ENCODE results near the gene EDARADD. TPM values are rescaled to one million over a fixed set of nuclear protein-coding genes. Genes with fewer than 3 reads are reported as not detected.

The EDARADD gene
- total RNA-seq, 2 experiments from 2014 or later, result 1.5 to 1.7 TPM

DNA sequence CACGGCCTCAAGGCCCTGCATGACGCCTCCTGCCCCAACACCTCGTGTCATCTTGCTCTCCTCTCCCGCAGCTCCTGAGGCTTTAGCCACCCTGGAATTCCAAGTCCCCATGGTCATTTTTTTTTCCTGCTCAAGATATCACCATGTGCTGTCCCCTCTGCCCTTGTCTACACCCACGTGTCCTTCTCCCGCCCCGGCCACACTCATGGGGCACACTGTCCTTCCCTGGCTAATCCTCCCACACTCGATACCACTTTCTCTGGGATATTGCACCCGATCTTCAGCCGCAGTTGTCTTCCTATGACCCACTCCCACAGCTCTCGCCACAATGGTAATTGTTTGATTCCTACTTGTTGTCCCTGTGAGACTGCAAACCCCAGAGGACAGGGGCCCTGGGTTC, 100.0 kb downstream of the EDARADD start:
- ATAC-seq (ENCODE audit: poor library complexity), result no peak
- DNase-seq, result no peak
- Mint-ChIP-seq H3K4me3 (no peak overlapping the region), H3K27me3 (peaks cover 6% of the 10 kb centered on the region), H3K27ac (no peak overlapping the region), H3K9me3 (no peaks in the 10 kb centered on the region), H3K36me3 (ENCODE audit: low read depth) (no peaks in the 10 kb centered on the region), H3K4me1 (ENCODE audit: low read depth) (peaks cover 9% of the 10 kb centered on the region)
- Histone ChIP-seq H3K36me3 (ENCODE audit: insufficient read depth, low read length) (no peaks in the 10 kb centered on the region), H3K27me3 (ENCODE audit: control insufficient read depth in 1 of 2, insufficient read depth in 2 of 2, low read length in 2 of 2) (no peaks in the 10 kb centered on the region), H3K4me1 (ENCODE audit: insufficient read depth, low read length) (peaks cover 6% of the 10 kb centered on the region), H3K27ac (ENCODE audit: low read depth in 1 of 2, low read length in 2 of 2) (no peak overlapping the region), H3K9me3 (ENCODE audit: control insufficient read depth in 1 of 2, insufficient read depth in 1 of 2, low read length in 2 of 2) (no peaks in the 10 kb centered on the region), H3K4me3 (ENCODE audit: low read length) (no peak overlapping the region)
- ChIA-PET POLR2A (interaction anchor here (1.1 kb wide), 1 partner anchor 30 kb away, joined by 3 read pairs; the partner anchor contains the start of gene LGALS8), CTCF (no interaction called here)
- TF ChIP-seq, protein P1, sequence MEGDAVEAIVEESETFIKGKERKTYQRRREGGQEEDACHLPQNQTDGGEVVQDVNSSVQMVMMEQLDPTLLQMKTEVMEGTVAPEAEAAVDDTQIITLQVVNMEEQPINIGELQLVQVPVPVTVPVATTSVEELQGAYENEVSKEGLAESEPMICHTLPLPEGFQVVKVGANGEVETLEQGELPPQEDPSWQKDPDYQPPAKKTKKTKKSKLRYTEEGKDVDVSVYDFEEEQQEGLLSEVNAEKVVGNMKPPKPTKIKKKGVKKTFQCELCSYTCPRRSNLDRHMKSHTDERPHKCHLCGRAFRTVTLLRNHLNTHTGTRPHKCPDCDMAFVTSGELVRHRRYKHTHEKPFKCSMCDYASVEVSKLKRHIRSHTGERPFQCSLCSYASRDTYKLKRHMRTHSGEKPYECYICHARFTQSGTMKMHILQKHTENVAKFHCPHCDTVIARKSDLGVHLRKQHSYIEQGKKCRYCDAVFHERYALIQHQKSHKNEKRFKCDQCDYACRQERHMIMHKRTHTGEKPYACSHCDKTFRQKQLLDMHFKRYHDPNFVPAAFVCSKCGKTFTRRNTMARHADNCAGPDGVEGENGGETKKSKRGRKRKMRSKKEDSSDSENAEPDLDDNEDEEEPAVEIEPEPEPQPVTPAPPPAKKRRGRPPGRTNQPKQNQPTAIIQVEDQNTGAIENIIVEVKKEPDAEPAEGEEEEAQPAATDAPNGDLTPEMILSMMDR (IDR thresholded peaks at IDR 0.05), result no peak
- intact Hi-C loops (cut with DNase I, micrococcal nuclease), result no loop called here

DNA sequence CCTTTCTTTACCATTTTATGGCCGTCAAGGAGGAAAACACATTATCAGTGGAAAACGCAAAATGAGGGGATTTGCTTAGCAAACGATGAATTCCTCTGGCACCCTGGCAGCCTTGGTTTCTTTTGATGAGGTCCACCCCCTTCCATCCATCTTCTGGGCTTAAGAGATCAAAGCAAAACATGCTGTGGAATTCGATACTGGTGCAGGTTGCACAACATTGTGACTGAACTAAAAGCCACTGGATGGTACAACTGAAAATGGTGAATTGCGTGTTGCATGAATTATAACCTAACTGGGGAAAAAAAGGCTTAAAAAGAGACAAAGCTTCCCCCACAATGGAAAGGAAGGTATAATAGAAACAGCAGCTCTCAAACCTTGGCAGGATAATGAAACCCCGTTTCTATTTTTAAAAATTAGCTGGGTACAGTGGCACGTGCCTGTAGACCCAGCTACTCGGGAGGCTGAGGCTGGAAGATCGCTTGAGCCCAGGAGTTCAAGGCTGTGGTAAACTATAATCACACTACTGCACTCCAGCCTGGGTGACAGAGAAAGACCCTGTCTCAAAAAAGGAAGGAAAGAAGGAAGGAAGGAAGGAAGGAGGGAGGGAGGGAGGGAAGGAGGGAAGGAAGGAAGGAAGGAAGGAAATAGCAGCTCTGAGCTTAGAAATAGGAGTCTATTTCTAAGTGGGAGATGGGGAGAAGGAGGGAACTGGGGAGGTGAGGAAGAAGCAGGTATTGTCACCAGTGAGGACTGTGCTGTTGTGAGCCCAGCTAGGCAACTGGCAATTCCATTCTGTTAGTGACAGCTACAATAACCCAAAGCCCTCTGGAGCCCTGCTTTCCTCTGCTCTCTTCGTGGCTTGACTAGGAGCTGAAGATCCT, 100.7 kb downstream of the EDARADD start:
- DNase-seq (no peak), ATAC-seq (ENCODE audit: poor library complexity) (no peak)
- Mint-ChIP-seq H3K27me3 (peaks cover 6% of the 10 kb centered on the region), H3K4me1 (ENCODE audit: low read depth) (peaks cover 9% of the 10 kb centered on the region), H3K4me3 (no peak overlapping the region), H3K27ac (no peak overlapping the region), H3K9me3 (no peaks in the 10 kb centered on the region), H3K36me3 (ENCODE audit: low read depth) (no peaks in the 10 kb centered on the region)
- Histone ChIP-seq H3K36me3 (ENCODE audit: insufficient read depth, low read length) (no peaks in the 10 kb centered on the region), H3K4me1 (ENCODE audit: insufficient read depth, low read length) (peaks cover 6% of the 10 kb centered on the region), H3K9me3 (ENCODE audit: control insufficient read depth in 1 of 2, insufficient read depth in 1 of 2, low read length in 2 of 2) (no peaks in the 10 kb centered on the region), H3K4me3 (ENCODE audit: low read length) (no peak overlapping the region), H3K27me3 (ENCODE audit: control insufficient read depth in 1 of 2, insufficient read depth in 2 of 2, low read length in 2 of 2) (no peaks in the 10 kb centered on the region), H3K27ac (ENCODE audit: low read depth in 1 of 2, low read length in 2 of 2) (no peak overlapping the region)
- TF ChIP-seq, protein P1 (IDR thresholded peaks at IDR 0.05), result no peak
- intact Hi-C loops (cut with DNase I, micrococcal nuclease), result no loop called here
- CTCF ChIA-PET, result no interaction called here
- POLR2A ChIA-PET, result interaction anchor here (1.1 kb wide), 1 partner anchor 29 kb away, joined by 3 read pairs; the partner anchor contains the start of gene LGALS8

DNA sequence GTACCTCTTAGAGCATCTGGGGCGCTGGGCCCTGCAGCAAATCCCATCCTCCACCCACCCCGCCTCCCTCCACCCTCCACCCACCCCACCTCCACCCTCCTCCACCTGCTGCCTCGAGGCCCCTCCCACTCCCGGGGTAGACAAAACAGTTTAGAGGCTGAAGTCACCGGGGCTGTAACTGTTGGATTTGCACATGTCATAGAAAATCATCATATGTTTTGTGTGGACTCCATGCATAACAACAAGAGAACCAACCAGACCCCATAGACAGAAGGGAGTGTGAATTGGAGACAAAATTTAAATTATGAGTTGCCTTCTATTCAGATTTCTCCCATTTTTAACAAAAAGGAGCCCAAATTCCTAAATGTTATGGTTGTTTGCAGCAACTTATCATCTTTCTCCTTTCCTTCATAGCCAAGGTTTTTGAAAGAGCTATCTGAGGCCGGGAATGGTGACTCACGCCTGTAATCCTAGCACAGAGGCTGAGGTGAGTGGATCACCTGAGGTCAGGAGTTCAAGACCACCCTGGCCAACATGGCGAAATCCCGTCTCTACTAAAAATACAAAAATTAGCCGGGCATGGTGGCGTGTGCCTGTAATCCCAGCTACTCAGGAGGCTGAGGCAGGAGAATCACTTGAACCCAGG, 101.5 kb downstream of the EDARADD start:
- Histone ChIP-seq H3K27me3 (ENCODE audit: control insufficient read depth in 1 of 2, insufficient read depth in 2 of 2, low read length in 2 of 2) (no peaks in the 10 kb centered on the region), H3K4me1 (ENCODE audit: insufficient read depth, low read length) (peaks cover 6% of the 10 kb centered on the region), H3K4me3 (ENCODE audit: low read length) (no peak overlapping the region), H3K9me3 (ENCODE audit: control insufficient read depth in 1 of 2, insufficient read depth in 1 of 2, low read length in 2 of 2) (no peaks in the 10 kb centered on the region), H3K36me3 (ENCODE audit: insufficient read depth, low read length) (no peaks in the 10 kb centered on the region), H3K27ac (ENCODE audit: low read depth in 1 of 2, low read length in 2 of 2) (no peak overlapping the region)
- Mint-ChIP-seq H3K4me1 (ENCODE audit: low read depth) (peaks cover 9% of the 10 kb centered on the region), H3K27me3 (peaks cover 6% of the 10 kb centered on the region), H3K4me3 (no peak overlapping the region), H3K9me3 (no peaks in the 10 kb centered on the region), H3K27ac (no peak overlapping the region), H3K36me3 (ENCODE audit: low read depth) (no peaks in the 10 kb centered on the region)
- intact Hi-C loops (cut with DNase I, micrococcal nuclease), result no loop called here
- ATAC-seq (ENCODE audit: poor library complexity) (peak; percentile 63), DNase-seq (peak in 3 of 14 experiments; percentile 7 to 8 (median 7))
- ChIA-PET POLR2A (interaction anchor here (0.7 to 1.1 kb wide), 2 partner anchors 28 to 629 kb away, joined by 3 read pairs; partner anchors contain the start of gene LGALS8), CTCF (no interaction called here)
- TF ChIP-seq, protein P1 (IDR thresholded peaks at IDR 0.05), result no peak

Data from CD4-positive, alpha-beta T cell (primary cell).